D721Med (cell line): Measurements from ENCODE around the gene CIAO1.

Experiments
- DNase-seq: peaks from one replicate; pipeline ENCODE4 v3.0.0; 2011; ENCODE audit warnings: low spot score; ENCODE audit not compliant: insufficient read length
- FAIRE-seq: peaks from 2 replicates; lab custom pipeline; 2011; peaks lifted over from hg19 to GRCh38; lab: Jason Lieb, UNC
- TF ChIP-seq, protein P1 (sequence below): IDR thresholded peaks from 2 replicates; pipeline ENCODE4 v1.5.1; 2012; ENCODE audit warnings: mild to moderate bottlenecking, control low read depth; ENCODE audit not compliant: insufficient read depth; ENCODE audit errors: missing control alignments

CIAO1 gene

DNA sequence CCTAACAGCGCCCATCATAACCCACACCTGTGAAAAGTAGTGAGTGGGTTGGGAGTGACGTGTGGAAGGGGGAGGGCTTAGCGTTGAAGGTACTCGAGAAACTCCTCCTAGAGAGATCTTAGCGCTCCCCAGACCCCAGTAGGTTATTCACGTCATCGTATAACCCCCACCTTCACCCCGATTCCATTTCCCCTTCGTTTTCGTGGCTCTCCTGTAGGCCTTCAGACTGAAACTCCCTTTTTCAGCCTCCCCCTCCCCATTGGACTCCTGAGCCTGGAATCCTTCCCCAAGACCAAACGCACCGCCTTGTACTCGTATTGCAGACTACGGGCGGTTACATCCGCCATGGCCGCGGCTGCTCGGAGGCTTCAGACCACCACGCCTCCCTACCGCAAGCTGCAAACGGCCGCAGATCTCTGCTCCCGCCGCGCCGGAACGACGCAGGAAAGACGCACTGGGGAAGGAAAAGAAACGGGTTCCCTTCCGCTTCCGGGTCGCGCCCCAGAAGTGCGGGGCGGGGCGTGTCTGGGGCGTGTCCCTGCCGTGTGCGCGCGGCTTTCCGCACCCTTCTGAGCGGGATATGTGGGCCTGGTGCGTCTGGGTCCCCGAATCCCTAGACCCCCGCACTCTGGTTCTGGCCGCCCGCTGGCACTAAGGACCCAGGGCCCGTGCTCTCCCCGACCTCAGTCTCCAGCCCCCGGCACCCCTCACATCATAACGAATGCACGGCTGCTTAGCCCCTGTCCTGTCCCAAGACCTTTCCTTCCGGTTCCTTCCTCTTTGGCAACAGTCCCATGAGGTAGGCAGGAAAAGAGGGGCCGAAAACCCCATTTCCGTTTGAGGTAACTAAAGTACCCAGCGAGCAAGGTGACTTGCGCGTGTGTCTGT, 39.3 kb downstream of the CIAO1 start, which contains the start of gene SNRNP200:
TSS of gene SNRNP200 (minus strand) at position 456 of the 888 bp plus-strand sequence. CDS start at position 347, 109 bp downstream.
- FAIRE-seq (no peak), DNase-seq (peak; percentile 50)
- TF ChIP-seq, protein P1, sequence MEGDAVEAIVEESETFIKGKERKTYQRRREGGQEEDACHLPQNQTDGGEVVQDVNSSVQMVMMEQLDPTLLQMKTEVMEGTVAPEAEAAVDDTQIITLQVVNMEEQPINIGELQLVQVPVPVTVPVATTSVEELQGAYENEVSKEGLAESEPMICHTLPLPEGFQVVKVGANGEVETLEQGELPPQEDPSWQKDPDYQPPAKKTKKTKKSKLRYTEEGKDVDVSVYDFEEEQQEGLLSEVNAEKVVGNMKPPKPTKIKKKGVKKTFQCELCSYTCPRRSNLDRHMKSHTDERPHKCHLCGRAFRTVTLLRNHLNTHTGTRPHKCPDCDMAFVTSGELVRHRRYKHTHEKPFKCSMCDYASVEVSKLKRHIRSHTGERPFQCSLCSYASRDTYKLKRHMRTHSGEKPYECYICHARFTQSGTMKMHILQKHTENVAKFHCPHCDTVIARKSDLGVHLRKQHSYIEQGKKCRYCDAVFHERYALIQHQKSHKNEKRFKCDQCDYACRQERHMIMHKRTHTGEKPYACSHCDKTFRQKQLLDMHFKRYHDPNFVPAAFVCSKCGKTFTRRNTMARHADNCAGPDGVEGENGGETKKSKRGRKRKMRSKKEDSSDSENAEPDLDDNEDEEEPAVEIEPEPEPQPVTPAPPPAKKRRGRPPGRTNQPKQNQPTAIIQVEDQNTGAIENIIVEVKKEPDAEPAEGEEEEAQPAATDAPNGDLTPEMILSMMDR: no peak

DNA sequence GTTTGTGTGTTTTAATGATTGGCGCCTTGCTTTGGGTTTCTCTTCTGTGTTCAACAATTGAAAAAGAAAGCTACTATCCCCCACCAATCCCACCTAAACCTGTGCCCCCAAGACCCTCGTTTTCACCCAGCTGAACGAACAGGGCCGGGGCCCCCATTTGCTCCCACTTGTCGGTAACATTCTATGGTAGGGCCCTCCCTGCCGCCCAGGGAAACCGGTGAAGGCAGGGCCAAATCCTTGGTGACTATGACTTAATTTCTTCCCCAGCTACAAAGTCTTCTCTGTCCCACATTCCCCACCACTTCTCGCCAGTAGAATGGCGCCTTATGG, 39.9 kb downstream of the CIAO1 start:
- FAIRE-seq: no peak
- TF ChIP-seq, protein P1: no peak
- DNase-seq: no peak

DNA sequence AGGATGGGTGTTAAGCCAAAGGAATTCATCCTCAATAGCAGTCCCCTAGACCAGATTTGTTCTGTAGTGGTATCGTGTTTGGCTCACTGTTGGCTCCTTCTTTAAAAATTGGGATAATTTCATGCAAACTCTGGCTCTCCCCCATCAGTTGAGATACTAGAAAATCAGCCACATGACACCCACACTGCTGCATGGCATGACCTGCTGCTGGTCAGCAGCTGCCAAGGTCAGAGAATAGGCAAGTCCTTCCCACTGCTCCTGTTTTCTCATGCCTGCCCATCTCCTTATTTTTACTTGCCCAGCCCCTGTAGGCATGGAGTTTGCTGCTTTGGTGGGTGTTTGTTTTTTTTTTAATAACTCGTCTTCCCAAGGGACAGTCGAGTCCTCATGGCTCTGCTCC, 40.3 kb downstream of the CIAO1 start:
- DNase-seq (no peak), FAIRE-seq (no peak)

DNA sequence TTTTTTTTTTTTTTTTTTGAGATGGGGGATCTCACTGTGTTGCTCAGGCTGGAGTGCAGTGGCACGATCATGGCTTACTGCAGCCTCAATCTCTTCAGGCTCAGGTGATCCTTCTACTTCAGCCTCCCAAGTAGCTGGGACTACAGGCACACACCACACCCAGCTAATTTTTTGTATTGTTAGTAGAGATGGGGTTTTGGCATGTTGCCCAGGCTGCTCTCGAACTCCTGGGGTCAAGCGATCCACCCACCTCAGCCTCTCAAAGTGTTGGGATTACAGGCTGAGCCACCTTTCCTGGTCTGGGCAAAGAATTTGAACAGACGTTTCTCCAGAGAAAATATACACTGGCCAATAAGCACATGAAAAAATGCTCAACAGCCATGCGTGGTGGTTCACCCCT, 42.2 kb downstream of the CIAO1 start:
- DNase-seq (no peak), FAIRE-seq (no peak)
- TF ChIP-seq, protein P1: no peak

More for the DNA sequence above, 40.3 kb downstream of the CIAO1 start:
- TF ChIP-seq, protein P1: no peak

DNA sequence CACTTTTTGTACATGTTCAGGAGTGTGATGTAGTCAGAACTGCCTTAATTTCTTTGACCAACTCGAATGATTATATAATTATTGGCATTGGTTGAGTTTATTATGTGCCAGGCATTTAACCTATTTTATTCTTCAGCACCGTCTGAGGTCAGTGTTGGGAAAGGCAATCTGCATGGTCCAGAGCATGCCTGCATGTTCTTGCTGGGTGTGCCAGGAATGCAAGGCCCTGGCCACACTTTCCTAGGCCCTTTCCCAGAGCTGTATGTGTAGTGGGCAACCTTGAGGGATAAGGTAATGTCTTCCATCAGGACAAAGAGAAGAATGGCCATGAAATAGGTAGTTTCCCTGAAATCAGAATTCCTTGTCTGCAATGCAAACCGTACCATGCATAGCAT, 49.0 kb downstream of the CIAO1 start:
- FAIRE-seq (no peak), DNase-seq (no peak)
- TF ChIP-seq, protein P1: no peak

DNA sequence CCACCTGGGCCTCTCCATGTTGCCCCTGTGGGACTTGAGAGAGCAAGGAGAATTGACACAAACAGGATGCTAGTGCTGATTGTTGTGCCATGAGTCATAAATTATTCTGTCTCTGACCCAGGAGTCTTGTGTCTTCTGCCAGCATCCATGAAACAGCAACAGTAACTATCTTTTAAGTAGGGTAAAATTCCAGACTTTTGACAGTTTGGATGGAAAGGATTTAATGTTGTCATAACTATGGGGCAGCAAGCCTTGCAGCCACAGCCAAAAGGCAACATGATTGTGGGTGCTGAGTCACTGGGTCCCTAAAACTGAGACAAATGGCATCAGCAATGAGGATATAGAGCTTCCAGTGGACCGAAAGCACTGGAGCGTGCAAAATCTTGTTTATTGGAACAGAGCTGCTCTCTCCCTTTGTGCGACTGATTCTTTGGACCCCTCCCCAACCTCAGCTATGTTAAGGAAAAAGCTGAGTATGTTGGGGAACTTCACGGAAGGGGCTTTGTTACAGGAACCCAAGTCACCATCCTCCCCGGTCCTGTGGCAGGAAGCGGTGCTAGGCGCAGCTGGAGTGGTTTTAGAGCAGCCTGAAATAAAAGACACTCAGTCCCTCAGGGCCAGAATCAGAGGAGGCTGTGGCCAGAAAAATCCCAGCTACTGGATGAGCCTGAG, 49.5 kb downstream of the CIAO1 start:
- DNase-seq (no peak), FAIRE-seq (no peak)
- TF ChIP-seq, protein P1: no peak

DNA sequence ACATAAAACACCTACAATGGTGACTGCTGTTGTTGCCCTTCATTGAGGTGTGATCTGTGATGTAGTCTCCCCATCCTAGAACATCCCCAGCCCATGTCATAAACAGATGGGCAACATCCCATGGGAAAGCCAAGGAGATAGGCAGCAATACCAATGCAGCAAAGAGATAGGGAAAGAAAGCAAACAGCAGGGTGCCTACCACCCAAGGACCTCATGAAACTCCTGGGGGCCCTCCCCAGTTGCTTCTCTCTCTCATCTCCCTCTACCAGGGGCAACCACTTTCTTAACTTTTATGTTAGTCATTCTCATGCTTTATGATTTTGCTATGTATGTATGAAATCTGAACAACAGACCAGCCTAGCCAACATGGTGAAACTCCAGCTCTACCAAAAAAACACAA, 51.0 kb downstream of the CIAO1 start:
- TF ChIP-seq, protein P1: no peak

More for the DNA sequence above, 51.0 kb downstream of the CIAO1 start:
- FAIRE-seq (no peak), DNase-seq (no peak)
